Mucosa of descending colon (tissue), 3 donors: ENCODE data around the gene RIPOR3. TPM values are rescaled to one million over a fixed set of nuclear protein-coding genes. Genes with fewer than 3 reads are reported as not detected.
"Not testable (repeated sequence)": the region's sequence is repeated elsewhere in the genome, so short reads cannot be mapped to it uniquely, and the experiment has no call there.

Experiments used
- ATAC-seq: fragments of 200-7000 bp; cut with Tn5 transposase; one replicate; pipeline ENCODE4 v1.9.1; 2020; ENCODE audit warnings: mild to moderate bottlenecking, moderate library complexity
- DNase-seq, 3 donors: peaks; one replicate each; pipeline ENCODE4 v3.0.0-alpha.2; 2020
- H3K36me3 ChIP-seq: fragments of 200-600 bp; one replicate; pipeline ENCODE4 v1.8.0; 2021; ENCODE audit warnings: low read depth, mild to moderate bottlenecking
- H3K4me1 ChIP-seq: fragments of 200-600 bp; one replicate; pipeline ENCODE4 v1.8.0; 2021; ENCODE audit warnings: low read depth, mild to moderate bottlenecking
- H3K4me3 ChIP-seq: fragments of 200-600 bp; one replicate; pipeline ENCODE4 v1.8.0; 2021; ENCODE audit warnings: mild to moderate bottlenecking
- H3K9me3 ChIP-seq: fragments of 200-600 bp; one replicate; pipeline ENCODE4 v1.8.0; 2021; ENCODE audit warnings: mild to moderate bottlenecking
- CTCF ChIP-seq: fragments of 200-600 bp; IDR thresholded peaks from one replicate; pipeline ENCODE4 v1.8.0; 2022; ENCODE audit warnings: antibody characterized with exemption, mild to moderate bottlenecking
- intact Hi-C, 2 donors: fragments of 100-400 bp; cut with DNase I in 1 of 2; cut with micrococcal nuclease in 1 of 2; formaldehyde crosslinking; loops; one replicate each; pipeline versions ENCODE4 v1.11.0 to v1.11.1; 2022; cut with DNase I, micrococcal nuclease
- total RNA-seq, 3 donors: library from RNA; stranded (reverse); fragmentation: NEBNext Ultra II Directional in 2 of 3; extraction: Animal tissue kit (Norgen Biotek cat#: 25700) in 2 of 3; gene quantifications; one replicate each; pipeline versions ENCODE4 v1.2.1 to v1.2.4, GENCODE V29; 2021 to 2023
- donor health status: DM: no; HTN: no; CAD: no; lungs with moderate emphysema.
- donor health status: DM: no; HTN: no; CAD: no.
- donor health status: DM: no; HTN: yes; CAD: no.

The RIPOR3 gene
- total RNA-seq, 3 donors from 2014 or later, result 2.2 to 13.4 (median 5.8) TPM

- intact Hi-C loops, result loop anchor here in 1 of 2 donors (10.0 kb wide), 1 partner anchor 97 kb away; no protein-coding TSS in a partner anchor
- H3K36me3 ChIP-seq, result peaks cover 3% of the 10 kb centered on the region
- ATAC-seq, result no peak
Observed at GRCh38 chr20:50571466-50571865, 119.9 kb downstream of the RIPOR3 start.

DNA sequence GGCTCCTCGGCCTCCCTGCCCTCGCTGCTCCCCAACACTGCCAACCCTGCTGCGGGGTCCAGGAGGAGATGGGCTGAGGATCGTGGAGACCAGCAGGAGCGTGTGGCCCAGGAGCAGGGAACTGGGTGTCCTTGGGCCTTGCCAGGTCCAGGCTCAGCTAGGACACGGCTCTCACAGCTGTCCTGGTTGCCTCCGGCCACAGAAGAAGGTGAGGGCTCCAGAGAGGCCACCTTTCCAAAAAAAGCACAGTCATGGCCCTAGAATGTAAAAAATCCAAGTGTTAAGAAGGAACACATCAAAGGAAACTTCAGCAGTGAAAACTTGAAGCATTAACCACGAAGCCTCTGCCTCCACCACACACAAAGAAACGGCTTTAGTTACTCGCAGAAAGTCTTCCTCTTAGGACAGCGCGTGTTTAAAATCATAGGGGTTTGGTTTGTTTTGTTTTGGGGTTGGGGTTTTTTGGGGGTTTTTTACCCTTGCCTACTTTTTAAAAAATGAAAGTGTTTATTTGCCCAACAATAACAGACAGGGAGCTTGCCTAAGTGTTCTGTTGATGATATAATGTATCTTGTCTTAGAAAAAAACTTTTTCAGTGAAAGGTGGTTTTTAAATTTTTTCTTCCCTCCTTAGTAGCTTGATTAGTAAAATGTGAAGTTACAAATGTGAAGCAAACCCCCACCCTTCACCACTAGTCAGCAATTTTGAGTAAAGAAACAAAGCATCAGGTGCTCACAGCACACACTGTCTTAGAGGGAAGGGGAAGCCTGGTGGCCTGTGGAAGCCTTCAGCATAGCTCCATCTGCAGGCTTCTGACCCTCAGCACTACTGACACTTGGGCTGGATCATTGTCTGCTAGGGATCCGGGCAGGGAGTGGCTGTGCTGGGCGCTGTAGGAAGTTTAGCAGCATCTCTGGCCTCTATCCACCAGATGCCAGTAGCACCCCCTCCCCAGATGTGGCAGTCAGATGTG is 121.2 kb downstream of the RIPOR3 start:
- Histone ChIP-seq H3K36me3 (peaks cover 3% of the 10 kb centered on the region), H3K9me3 (no peaks in the 10 kb centered on the region), H3K4me3 (no peak overlapping the region), H3K4me1 (no peaks in the 10 kb centered on the region)
- intact Hi-C loops, result loop anchor here in 1 of 2 donors (10.0 kb wide), 1 partner anchor 95 kb away; no protein-coding TSS in a partner anchor
- ATAC-seq (peak; percentile 59), DNase-seq (peak in 1 of 3 donors; percentile 42)
- TF ChIP-seq CTCF, result no peak

More at GRCh38 chr20:50571466-50571865, 119.9 kb downstream of the RIPOR3 start:
- Histone ChIP-seq H3K9me3 (no peaks in the 10 kb centered on the region), H3K4me3 (no peak overlapping the region), H3K4me1 (no peaks in the 10 kb centered on the region)
- no peak for TF ChIP-seq CTCF
- DNase-seq, result no peak

GRCh38 chr20:50569487-50569863 is 121.9 kb downstream of the RIPOR3 start:
- H3K36me3 ChIP-seq, ATAC-seq, H3K4me1 ChIP-seq, DNase-seq, H3K9me3 ChIP-seq, intact Hi-C loops, H3K4me3 ChIP-seq: not testable (repeated sequence)

DNA sequence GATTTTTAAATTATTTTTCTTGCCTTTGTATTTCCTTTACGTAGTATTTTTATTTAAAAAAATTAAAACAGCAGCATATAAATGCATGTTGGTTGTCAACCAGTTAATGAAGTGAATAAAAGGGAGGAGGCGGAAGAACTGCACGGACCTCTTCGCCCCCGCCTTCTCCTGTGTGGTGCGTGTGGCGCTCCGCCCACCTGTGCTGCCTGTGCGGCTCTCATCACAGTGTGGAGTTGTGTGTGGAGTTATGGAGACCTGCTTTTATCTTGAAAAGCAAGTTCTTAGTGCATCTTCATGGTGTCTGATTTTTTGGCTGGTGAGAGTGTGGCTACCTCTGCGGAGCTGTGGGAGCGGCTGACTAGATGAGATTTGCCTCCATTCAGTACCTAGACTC is 122.8 kb downstream of the RIPOR3 start:
- Histone ChIP-seq H3K36me3 (peaks cover 3% of the 10 kb centered on the region), H3K4me3 (no peak overlapping the region), H3K4me1 (no peaks in the 10 kb centered on the region), H3K9me3 (no peaks in the 10 kb centered on the region)
- ATAC-seq (no peak), DNase-seq (no peak)
- no peak for TF ChIP-seq CTCF
- intact Hi-C loops, result no loop called here

DNA sequence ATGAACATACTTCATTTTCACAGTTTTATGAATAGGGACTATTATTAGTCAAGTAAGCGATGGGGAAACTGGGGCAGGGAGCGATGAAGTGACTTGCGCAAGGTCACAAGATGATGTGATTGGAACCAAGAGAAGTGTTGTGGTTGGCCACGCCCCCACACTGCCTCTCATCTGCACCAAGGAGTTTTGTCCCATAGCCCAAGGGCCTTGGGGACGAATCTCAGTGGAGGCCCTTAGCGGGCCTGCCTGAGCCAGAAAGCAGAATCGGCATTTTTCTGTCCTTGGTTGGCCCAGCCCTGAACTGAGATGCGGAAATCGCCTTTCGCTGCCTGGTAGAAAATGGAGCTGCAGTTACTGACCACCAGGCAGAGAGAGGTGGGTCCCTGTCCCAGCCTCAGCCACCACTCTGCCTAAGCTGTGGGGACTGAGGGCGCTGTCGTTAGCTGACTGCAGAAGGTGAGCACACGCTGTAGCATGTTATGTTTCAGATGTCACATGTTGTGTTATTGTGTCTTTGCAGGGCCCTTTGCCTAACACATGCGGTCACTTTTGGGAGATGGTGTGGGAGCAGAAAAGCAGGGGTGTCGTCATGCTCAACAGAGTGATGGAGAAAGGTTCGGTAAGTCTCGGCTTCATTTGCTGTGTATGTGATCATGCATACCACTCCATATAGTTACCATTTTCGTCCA is 123.3 kb downstream of the RIPOR3 start:
- Histone ChIP-seq H3K36me3 (peaks cover 3% of the 10 kb centered on the region), H3K9me3 (no peaks in the 10 kb centered on the region), H3K4me1 (no peaks in the 10 kb centered on the region), H3K4me3 (no peak overlapping the region)
- DNase-seq (no peak), ATAC-seq (no peak)
- TF ChIP-seq CTCF, result no peak
- intact Hi-C loops, result no loop called here

GRCh38 chr20:50565871-50566270 is 125.5 kb downstream of the RIPOR3 start:
- no peak overlapping the region for H3K4me3 ChIP-seq
- no peaks in the 10 kb centered on the region for H3K9me3 ChIP-seq
- ATAC-seq (no peak), DNase-seq (no peak)
- intact Hi-C loops, result no loop called here
- no peaks in the 10 kb centered on the region for H3K4me1 ChIP-seq
- no peak for TF ChIP-seq CTCF
- H3K36me3 ChIP-seq, result peaks cover 9% of the 10 kb centered on the region
